ENCODE data around the gene SLC35F5. TPM values are rescaled to one million over a fixed set of nuclear protein-coding genes. Genes with fewer than 3 reads are reported as not detected.

Gene SLC35F5
- total and polyA plus RNA-seq, 10 of the 15 experiments (the other 5 are each of a cell fraction or from before 2014, with no cell fraction given): 1.8 to 31.3 (median 16.5) TPM

DNA sequence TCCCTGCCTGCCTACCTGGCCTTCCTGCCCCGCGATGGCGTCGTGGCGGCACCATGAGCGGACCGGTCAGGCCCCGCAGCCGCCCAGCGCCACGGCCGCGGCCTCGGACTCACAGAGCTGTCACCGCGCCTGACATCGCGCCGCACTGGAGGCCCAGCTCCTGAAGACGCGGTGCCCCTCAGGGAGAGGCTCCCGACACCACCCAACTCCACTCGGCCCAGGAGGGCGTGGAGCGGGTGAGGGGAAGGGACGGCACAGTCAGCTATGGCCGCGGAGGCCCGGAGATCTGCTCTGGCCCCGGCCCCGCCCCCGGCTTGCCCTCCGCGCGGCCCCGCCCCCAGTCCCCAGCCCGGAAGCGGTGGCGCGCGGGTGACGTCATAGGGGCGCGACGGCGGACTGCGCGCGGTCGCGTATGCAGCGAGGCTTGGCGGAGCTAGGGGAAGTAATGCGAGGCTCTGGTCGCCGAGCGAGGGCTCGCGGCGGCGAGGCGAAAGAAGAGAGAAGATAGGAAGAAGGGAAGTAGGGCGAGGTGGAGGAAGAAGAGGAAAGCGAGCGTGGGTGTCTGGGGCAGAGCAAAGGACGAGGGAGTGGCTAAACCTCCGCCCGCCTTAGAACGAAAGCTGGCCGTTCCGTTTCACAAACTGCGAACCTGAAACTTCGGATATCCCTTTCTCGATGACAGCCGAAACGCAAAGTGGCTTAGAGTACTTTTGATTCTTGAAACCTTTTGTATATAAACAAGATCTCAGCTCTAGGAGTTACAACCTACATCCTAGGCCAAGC, at the start of gene SLC35F5 (continued):
- TF ChIP-seq BHLHE40 (IDR thresholded peaks at IDR 0.05; ENCODE audit: borderline replicate concordance in 1 of 2, low read depth in 2 of 2, low read length in 1 of 2) (peak in 1 of 2 experiments; percentile 52; a peak in 1 of 4 replicates), CREB1 (IDR thresholded peaks at IDR 0.05; ENCODE audit: low read depth) (peak; percentile 99), JUNB (IDR thresholded peaks at IDR 0.05) (no peak), SREBF2 (IDR thresholded peaks at IDR 0.05; ENCODE audit: low read length) (no peak), HCFC1 (IDR thresholded peaks at IDR 0.05; ENCODE audit: low read length) (peak; percentile 71), NR2C2 (IDR thresholded peaks at IDR 0.05; ENCODE audit: borderline replicate concordance, control insufficient read depth, insufficient read length, low read depth) (no peak), EGR1 (IDR thresholded peaks at IDR 0.05; ENCODE audit: borderline replicate concordance in 1 of 2, low read depth in 2 of 2, low read length in 2 of 2) (peak in 1 of 2 experiments; percentile 87; a peak in 2 of 3 replicates), EP300 (IDR thresholded peaks at IDR 0.05; ENCODE audit: borderline replicate concordance in 1 of 2, control insufficient read depth in 1 of 2, low read depth in 2 of 2, low read length in 2 of 2) (0 out of 4 replicates have a peak, but pooled peaks of 1 of the 2 experiments have one; percentile 26), POLR2AphosphoS5 (IDR thresholded peaks at IDR 0.05; ENCODE audit: low read length) (peak; percentile 68), KLF5 (IDR thresholded peaks at IDR 0.05; ENCODE audit: partially characterized antibody) (peak; percentile 70)
- TF ChIP-seq, protein P1, sequence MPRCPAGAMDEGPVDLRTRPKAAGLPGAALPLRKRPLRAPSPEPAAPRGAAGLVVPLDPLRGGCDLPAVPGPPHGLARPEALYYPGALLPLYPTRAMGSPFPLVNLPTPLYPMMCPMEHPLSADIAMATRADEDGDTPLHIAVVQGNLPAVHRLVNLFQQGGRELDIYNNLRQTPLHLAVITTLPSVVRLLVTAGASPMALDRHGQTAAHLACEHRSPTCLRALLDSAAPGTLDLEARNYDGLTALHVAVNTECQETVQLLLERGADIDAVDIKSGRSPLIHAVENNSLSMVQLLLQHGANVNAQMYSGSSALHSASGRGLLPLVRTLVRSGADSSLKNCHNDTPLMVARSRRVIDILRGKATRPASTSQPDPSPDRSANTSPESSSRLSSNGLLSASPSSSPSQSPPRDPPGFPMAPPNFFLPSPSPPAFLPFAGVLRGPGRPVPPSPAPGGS (IDR thresholded peaks at IDR 0.05; ENCODE audit: borderline replicate concordance, insufficient read depth, low read depth, low read length, poor library complexity, severe bottlenecking): no peak
- TF ChIP-seq, protein P2, sequence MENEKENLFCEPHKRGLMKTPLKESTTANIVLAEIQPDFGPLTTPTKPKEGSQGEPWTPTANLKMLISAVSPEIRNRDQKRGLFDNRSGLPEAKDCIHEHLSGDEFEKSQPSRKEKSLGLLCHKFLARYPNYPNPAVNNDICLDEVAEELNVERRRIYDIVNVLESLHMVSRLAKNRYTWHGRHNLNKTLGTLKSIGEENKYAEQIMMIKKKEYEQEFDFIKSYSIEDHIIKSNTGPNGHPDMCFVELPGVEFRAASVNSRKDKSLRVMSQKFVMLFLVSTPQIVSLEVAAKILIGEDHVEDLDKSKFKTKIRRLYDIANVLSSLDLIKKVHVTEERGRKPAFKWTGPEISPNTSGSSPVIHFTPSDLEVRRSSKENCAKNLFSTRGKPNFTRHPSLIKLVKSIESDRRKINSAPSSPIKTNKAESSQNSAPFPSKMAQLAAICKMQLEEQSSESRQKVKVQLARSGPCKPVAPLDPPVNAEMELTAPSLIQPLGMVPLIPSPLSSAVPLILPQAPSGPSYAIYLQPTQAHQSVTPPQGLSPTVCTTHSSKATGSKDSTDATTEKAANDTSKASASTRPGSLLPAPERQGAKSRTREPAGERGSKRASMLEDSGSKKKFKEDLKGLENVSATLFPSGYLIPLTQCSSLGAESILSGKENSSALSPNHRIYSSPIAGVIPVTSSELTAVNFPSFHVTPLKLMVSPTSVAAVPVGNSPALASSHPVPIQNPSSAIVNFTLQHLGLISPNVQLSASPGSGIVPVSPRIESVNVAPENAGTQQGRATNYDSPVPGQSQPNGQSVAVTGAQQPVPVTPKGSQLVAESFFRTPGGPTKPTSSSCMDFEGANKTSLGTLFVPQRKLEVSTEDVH (IDR thresholded peaks at IDR 0.05; ENCODE audit: low read depth, partially characterized antibody): peak; percentile 57
- TF ChIP-seq, protein P3, sequence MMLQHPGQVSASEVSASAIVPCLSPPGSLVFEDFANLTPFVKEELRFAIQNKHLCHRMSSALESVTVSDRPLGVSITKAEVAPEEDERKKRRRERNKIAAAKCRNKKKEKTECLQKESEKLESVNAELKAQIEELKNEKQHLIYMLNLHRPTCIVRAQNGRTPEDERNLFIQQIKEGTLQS (IDR thresholded peaks at IDR 0.05; ENCODE audit: borderline replicate concordance, extremely low read depth, low read depth, low read length): peak; percentile 91
- TF ChIP-seq, protein P4, sequence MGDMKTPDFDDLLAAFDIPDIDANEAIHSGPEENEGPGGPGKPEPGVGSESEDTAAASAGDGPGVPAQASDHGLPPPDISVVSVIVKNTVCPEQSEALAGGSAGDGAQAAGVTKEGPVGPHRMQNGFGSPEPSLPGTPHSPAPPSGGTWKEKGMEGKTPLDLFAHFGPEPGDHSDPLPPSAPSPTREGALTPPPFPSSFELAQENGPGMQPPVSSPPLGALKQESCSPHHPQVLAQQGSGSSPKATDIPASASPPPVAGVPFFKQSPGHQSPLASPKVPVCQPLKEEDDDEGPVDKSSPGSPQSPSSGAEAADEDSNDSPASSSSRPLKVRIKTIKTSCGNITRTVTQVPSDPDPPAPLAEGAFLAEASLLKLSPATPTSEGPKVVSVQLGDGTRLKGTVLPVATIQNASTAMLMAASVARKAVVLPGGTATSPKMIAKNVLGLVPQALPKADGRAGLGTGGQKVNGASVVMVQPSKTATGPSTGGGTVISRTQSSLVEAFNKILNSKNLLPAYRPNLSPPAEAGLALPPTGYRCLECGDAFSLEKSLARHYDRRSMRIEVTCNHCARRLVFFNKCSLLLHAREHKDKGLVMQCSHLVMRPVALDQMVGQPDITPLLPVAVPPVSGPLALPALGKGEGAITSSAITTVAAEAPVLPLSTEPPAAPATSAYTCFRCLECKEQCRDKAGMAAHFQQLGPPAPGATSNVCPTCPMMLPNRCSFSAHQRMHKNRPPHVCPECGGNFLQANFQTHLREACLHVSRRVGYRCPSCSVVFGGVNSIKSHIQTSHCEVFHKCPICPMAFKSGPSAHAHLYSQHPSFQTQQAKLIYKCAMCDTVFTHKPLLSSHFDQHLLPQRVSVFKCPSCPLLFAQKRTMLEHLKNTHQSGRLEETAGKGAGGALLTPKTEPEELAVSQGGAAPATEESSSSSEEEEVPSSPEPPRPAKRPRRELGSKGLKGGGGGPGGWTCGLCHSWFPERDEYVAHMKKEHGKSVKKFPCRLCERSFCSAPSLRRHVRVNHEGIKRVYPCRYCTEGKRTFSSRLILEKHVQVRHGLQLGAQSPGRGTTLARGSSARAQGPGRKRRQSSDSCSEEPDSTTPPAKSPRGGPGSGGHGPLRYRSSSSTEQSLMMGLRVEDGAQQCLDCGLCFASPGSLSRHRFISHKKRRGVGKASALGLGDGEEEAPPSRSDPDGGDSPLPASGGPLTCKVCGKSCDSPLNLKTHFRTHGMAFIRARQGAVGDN (IDR thresholded peaks at IDR 0.05): peak; percentile 42; the same call in 1 of the 2 replicates
- TF ChIP-seq, protein P5, sequence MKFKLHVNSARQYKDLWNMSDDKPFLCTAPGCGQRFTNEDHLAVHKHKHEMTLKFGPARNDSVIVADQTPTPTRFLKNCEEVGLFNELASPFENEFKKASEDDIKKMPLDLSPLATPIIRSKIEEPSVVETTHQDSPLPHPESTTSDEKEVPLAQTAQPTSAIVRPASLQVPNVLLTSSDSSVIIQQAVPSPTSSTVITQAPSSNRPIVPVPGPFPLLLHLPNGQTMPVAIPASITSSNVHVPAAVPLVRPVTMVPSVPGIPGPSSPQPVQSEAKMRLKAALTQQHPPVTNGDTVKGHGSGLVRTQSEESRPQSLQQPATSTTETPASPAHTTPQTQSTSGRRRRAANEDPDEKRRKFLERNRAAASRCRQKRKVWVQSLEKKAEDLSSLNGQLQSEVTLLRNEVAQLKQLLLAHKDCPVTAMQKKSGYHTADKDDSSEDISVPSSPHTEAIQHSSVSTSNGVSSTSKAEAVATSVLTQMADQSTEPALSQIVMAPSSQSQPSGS (IDR thresholded peaks at IDR 0.05; ENCODE audit: low read length): no peak; the same call in 1 of the 2 replicates

Data from GM12878 (cell line).